COR-L47 (cell line): ENCODE data around the gene CCIN.

ENCODE experiments used
- DNase-seq: peaks from one replicate; lab custom pipeline; 2025; lab: John Stamatoyannopoulos, UW

The CCIN gene

DNA sequence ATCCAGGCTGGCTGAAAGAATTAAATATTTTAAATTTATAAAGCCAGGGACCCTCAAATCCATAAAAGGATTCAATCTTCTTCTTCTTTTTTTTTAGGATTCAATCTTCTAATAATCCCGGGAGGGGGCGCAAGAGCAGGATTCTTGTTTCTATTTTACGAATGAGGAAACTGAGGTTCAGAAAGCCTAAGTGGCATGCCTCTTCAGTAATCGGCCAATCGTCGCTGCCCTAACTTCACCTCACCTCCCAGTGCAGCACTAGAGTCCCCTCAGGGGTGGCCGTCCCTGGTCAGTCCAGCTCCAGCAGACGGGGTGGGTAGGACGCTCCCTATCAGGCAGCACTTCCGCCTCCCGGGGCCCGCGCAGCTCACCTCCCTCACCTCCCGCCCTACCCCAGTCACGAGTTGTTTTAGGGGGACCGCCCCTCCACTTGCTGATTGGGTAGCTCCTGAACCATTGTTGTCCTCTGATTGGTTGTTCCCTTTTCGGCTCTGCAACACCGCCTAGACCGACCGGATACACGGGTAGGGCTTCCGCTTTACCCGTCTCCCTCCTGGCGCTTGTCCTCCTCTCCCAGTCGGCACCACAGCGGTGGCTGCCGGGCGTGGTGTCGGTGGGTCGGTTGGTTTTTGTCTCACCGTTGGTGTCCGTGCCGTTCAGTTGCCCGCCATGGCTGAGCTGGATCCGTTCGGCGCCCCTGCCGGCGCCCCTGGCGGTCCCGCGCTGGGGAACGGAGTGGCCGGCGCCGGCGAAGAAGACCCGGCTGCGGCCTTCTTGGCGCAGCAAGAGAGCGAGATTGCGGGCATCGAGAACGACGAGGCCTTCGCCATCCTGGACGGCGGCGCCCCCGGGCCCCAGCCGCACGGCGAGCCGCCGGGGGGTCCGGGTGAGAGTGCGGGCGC lies 21.5 kb downstream of the CCIN start, which contains the start of gene CLTA:
TSS of gene CLTA (plus strand) at position 534 of the 902 bp plus-strand sequence. CDS start at position 670, 136 bp downstream.
- DNase-seq = peak; percentile 97

DNA sequence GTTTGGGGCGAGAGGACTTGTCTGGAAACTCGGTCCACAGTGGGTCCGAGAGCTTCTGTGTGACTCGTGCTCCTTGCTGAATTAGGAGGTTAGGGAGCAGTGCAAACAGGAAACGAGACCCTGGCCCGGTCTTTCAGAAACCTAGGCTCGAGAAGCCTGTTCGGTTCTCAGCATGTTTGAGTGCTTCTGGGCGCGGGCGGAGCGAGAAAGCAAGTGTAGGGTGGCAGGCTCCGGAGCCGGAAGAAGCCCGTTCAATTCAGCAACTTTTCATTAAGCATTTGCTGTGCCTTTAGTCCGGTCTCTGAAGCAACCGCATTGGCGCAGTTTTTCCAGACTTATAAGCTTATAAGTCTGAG lies 22.1 kb downstream of the CCIN start:
- DNase-seq = no peak

DNA sequence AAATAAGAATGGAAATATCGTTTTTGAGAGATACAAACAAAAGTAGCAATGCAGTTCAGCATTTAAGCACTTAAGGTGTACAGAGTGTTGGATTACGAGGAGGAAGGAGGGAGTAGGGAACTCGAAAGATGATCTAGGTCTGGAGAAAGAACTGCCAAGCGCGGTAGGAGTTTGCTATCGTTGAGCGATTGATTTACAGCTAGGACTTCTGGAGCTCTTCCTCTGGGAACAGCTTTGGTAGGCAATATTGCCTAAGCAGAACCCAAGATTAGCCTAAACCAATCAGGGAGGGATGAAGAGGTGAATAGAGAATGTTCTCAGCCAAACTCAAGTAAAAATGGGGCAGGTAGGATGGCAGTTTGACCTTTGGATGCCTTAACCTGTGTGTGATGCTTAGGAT lies 22.5 kb downstream of the CCIN start:
- DNase-seq = no peak

DNA sequence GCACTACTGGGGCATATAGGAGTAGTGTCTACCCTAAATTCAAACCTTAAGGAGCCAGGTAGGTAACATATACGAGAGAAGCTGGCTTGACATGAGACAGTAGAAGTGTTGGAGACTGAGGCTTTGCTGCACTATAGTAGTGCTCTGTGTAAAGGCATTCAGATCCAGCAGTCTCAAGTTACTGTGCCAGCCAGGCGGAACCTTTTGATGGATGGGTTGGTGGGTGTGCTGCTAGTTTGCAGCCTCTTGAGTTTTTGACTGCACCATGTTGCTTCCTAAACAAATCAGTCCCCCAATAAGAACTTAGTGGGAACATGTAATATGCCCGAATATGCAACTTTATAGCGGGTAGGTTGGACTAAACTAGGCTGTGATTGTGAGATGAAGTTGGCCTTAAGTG lies 23.0 kb downstream of the CCIN start:
- DNase-seq = no peak

DNA sequence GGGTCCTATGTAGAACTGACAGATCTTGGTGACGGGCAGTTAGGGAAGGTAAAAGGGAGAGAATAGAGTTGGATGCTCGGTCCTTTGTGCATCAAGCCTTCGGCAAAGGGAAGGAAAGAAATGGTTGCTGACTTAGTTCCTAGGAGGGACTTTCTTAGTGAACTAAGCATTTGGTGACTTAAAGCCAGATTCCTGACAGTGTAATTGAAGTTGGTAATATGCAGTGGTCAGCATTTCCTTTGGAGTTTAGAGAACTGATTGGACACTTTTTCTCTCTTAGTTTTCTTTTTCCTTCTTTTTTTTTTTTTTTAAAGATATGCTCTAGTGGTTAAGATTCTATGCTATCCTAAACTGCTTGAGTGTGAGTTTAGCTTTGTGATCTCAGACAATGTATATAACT lies 23.8 kb downstream of the CCIN start:
- no peak for DNase-seq

DNA sequence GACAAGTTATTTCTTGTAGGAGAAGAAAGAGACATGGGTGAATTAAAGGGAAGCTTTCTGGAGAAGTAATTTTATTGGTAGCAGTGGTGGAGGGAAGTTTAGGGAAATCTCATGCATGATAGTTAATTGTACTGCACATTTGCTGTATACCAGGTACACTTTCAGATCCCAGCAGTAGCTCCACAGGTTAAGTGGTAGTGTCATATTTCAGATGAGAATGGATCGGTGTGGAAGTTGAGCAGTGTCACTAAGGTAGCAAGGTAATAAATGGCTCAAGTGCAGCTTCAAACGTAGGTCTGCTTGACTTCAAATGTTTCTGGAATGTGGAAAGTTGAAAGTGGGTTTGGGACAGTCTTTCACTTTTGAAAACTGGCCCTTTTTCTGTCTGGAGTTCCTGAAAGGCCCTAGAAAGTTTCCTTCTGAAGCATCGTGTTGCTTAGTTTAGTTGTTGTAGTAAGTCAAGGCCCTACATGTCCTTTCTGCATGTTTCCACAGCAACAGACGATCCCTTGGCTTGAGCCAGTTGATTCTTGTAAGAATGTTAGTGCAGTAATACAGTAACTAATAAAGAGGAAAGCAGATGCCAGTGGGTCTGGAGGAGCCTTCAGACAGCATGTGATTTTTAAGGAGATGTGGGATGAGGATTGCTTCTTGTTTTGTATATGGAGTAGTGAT lies 25.3 kb downstream of the CCIN start:
- DNase-seq = no peak

DNA sequence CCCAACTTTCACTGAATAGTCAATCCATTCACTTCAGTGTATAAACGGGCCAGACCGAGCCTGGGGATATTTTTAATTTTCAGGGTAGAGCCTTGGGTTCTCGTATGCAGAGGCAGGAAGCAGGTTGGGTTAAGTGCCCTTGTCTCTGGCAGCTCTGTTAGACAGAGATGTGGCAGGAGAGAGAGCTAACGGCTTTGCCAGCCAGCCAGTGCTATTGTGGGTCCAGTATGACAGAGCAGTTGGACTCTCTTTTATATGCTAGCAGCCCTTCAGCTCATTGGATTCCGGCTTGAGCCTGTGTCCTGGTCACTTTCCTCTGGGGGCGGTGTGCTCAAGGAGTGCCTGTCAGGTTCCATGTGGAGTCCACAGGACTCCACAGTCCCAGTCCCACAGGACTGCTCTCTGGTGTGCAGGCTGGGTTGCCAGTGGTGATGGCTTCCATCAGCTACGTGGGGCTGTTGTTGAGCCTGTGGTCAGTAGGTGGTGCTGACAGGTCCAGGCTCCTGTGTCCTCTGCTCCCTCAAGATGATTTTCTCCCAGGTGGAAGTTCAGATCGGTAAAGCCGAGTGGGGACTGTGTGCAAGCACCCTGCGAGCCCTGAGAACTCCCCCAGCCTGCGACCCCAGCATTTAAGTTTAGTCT lies 35.8 kb downstream of the CCIN start:
- no peak for DNase-seq

DNA sequence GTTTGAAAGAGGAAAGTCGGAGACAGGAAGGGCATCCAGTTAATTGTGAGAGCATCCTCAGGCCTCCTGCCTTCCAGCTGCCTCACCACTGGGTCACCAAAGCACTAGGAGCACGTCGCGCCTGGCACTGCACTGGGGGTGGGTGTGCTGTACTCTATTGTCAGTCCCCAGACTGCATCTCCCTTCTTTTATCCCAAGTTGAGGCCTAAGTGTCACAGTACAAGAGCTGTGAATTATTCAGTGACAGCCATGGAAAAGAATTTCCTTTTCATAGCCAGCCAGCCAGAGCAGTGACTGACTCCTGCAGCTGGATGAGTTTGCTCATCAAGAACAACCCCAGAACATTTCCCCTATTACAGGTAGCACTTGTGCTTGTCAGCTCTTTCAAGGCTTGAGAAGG lies 37.8 kb downstream of the CCIN start:
- no peak for DNase-seq

DNA sequence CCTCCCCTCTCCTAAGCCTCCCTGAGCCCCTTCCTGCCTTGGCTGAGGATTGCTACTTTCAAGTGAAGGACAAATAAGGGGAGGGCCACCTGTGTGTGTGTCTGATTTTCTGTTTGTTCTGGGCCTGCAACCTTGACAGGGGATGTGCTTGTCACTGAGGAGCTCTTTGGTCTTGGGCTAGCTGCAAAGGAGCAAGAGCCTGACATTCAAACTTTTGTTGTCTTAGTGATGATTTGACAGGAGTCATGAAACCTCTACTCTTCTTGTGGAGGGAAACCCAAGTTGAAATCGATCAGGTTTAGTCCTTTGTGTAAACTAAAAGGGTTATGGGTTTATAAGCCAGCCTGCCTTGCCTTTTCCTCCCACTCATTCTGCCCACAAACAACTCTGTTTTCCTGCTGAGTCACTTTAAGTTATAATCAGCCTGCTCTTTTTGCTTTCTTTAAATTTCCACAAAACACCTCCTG lies 38.4 kb downstream of the CCIN start:
- DNase-seq = no peak

DNA sequence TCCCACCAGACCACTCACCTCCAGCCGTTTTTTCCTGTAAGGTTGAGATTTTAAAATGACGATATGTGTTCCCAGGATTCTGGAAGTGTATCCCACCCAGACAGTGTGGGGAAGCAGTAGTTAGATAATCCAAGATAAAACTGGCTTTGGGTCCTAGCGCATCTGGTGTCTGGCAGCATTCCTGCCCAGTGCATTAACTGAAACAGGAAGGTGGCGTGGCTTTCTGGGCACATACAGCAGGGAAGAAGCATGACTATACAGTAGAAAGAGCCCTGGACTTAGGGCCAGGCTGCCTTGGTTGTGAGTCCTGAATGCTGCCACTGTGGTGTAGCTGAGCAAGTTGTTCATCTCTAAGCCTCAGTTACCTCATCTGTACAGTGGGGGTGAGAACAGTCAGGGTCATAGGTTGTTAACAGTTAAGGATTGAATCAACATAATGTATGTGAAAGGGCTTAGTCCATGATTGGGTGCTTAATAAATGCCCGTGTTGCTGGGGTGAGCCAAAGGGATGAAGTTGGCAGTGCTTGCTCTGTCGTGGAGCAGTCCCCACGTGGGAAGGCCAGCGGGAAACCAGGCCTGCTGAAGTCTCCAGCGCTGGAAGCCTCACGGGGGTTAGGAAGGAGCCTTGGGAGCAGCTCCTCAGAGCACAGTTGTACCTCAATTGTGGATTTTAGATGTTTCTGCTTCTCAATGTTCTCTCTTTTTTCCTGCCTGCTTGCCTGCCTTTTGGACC lies 39.5 kb downstream of the CCIN start:
- no peak for DNase-seq

DNA sequence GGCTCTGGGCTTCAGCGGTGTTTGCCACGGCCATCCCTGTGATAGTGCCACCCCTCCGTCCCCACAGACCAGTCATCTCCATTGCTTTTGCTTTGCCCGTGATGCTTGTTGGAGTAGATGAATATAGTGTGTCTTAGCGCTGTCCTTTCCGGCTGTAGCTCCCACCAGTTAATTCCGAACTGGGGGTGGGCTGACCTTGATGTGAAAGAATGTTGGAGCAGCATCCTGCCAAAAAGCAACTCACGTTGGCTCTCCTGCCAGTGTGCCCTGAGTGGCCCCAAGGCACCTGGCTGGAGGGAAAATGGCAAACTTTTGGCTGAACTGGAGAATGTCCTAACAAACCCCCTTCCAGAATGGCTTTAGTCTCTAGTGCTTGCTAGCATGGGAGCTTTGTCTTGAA lies 41.5 kb downstream of the CCIN start:
- no peak for DNase-seq

DNA sequence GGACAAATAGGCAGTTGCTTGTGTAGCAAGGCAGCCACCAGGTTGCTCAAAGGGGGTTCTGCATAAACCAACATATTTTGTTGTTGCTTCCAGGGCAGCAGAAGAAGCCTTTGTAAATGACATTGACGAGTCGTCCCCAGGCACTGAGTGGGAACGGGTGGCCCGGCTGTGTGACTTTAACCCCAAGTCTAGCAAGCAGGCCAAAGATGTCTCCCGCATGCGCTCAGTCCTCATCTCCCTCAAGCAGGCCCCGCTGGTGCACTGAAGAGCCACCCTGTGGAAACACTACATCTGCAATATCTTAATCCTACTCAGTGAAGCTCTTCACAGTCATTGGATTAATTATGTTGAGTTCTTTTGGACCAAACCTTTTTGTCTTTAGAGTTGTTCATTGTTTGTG lies 42.3 kb downstream of the CCIN start:
- DNase-seq = no peak

DNA sequence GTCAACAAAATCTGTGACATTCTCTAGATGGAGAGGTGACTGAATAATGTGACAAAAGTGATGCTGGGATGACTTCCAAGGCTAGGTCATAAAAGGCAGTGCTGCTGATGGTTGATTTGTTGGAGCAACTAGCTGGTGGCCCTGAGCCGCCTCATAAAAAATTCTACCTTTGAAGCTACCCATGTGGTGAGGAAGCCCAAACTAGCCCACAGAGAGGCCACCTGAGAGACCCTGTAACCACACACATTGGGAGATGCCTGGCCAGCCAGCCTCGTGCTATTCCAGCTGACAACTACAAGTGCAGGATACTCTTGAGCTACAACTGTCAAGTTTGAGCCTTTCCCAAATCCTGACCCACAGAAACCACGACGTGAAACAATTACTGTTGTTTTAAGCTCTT lies 44.2 kb downstream of the CCIN start:
- DNase-seq = no peak

DNA sequence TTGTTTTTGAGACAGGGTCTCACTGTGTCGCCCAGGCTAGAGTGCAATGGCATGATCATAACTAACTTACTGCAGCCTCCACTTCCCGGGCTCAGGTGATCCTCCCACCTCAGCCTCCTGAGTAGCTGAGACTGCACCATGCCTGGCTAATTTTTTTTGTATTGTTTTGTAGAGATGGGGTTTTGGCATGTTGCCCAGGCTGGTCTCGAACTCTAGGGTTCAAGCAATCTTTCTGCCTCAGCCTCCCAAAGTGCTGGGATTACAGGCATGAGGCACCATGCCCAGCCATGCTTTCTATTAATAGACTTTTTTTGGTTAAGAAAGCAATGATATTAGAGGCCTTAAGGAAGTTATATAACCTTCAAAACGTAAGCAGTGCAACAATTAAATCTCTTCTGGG lies 44.8 kb downstream of the CCIN start:
- DNase-seq = no peak

DNA sequence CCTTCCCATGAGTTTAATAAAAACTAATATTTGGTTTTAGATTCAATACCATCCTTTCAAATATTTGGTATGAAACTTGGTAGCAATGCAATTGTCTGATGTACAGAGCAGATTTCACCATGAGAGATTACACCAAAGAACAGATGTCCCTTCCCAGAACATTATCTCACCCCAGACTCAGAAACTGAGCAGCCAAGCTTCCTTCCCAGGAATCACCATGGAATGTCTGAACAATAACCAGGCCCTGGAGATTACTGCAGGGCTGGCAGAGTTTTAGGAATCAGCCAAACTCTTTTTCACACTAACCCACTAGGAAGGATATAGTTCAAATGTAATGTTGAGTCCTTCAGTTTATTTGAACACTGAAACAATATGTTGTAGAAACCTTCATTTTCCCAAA lies 45.4 kb downstream of the CCIN start:
- DNase-seq = no peak

DNA sequence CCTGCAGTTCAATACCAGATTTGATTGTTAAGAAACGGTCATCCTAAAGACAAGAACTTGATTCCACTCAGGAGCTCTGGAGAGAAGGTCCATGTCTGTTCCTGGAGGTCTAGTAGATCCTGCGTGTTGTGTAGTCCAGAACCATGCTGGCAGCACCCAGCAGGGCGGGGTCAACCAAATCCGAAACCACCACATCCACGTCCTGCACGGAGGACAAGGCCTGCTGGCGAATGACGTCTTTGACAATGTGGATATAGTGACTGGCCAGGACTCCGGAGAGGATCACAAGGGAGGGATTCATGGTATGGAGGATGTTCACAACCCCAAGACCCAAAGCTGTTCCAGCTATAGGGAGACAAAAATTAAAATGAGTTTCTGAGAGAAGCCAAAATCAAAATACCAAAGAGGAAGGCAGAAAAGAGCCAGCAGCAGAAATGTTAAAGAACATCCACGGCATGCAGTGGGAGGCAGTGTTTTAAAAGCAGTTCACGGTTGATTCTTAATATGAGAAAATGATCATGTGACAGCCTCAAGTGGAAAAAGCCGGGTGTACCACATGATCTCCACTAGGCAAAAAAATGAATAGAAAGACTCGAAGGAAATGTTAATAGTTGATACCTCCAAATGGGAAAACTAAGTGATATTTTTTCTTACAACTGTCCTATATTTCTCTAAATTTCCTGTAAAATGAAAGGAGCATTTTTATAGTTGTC lies 48.2 kb downstream of the CCIN start:
- no peak for DNase-seq

DNA sequence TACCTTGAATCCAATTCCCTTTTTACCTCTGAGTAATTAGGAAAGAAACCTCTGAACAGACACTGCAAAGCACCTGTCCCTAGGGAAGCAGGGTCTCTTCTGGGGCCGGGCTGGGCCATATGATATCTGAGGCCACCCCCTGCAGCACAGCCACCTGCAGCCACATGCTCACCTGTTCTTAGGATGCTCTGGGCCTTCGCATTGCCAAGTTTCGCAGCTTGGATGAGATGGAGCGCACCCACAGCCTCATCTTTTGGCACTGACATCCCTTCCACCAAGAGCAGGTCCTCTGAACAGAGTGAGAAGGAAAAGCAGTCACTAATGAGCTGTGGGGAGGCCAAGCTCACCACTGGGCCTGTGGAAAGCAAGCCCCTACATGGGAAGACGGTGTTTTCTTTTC lies 48.8 kb downstream of the CCIN start:
- peak; percentile 38 for DNase-seq

DNA sequence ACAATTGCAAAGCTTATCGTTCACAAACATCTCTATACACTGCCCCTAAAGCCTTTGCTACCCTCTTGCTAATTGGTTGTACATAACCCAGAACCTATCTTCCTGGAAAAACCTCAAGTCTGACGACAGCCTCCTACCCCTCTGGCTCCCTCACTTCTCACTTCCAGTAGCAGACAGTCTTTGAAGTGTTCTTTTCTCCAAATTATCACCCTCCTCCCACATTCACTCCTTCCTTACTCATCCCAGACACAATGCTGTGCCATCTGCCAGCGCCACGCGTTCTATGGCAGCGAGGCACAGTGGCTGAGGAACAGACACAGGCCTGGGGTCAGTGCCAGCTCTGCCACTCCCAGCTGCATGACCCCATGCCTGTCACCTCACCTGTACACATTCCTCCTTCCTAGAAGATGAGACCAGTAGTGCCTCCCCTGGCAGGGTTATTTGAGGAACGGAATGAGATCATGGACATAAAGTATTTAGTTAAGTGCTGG lies 49.3 kb downstream of the CCIN start:
- DNase-seq = no peak
